ENCODE data around the gene ZC3HAV1. TPM values are rescaled to one million over a fixed set of nuclear protein-coding genes. Genes with fewer than 3 reads are reported as not detected.

The ZC3HAV1 gene
- total RNA-seq, 1 donor from 2014 or later: 11.0 TPM

DNA sequence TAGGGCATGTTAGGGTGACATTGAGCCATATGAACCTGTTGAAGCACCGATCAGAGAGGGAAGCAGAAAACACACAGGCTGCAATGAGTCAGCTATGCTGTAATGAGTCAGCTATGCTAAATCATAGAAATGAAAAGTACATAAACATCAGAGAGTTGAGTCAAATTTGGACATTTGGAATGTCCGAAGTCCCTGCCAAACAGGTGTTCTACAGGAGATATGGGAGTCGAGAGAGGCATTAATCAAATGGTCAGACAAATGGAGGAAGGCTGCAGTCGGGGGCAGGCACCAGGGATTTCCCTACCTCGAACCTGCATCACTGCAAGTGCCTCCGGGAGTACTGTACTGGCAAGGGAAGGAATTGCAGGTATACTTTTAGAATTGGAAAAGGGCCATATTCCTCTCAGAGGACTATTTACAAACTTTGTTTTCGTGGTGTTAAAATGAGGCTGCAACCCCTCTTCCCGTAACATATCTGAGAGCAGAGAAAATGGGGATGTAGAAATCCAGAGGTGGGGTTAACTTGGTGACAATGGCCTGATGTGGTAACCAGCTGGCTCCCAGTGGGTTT, 8.8 kb upstream of the ZC3HAV1 start:
- H2AFZ ChIP-seq (replicated peaks): peak overlapping the region; percentile 42
- no peaks in the 10 kb centered on the region for H3K9me3 ChIP-seq (ENCODE audit: low read depth)
- H3K4me2 ChIP-seq: no peak overlapping the region

DNA sequence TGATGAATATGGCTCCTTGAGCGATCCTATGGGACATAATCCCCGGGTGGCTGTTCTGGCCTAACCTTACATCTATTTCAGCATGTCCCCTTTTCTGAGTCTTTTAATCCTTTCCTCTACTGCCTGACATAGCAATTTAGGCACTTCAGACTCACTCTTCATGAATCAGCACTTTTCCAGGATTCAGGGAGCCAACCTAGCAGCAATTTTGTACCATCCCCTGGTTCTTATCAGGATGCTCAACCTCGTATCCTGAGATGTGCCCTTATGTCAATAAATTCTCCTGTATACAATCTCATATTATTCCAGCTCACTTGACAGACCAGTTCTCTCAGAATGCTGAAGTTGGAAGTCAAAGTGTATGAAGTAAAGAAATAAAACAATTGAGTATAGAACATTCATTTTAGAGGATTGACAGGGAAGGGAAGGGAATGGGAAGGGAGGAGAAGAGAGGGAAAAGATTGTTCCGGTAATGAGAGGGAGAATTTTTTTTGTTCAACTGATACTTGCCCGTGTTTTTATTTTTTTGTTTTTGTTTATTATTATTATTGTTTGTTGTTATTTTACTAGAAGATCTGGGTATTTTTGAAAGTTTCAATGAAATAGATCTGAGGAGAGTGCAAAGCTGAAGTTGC, 8.2 kb upstream of the ZC3HAV1 start:
- Histone ChIP-seq H3K9me3 (ENCODE audit: low read depth) (no peaks in the 10 kb centered on the region), H3K36me3 (no peaks in the 10 kb centered on the region), H3K4me1 (no peaks in the 10 kb centered on the region), H3F3A (ENCODE audit: low read depth) (no peaks in the 10 kb centered on the region), H3K27ac (no peak overlapping the region), H3K79me2 (ENCODE audit: low read depth) (no peaks in the 10 kb centered on the region), H3K27me3 (no peaks in the 10 kb centered on the region), H4K20me1 (ENCODE audit: low read depth) (no peaks in the 10 kb centered on the region), H3K9ac (no peak overlapping the region), H3K4me3 (no peak overlapping the region), H2AFZ (replicated peaks) (no peak overlapping the region), H3K4me2 (no peak overlapping the region)
- H3K4me3 Mint-ChIP-seq: no peak overlapping the region
- H3K9me3 Mint-ChIP-seq: no peaks in the 10 kb centered on the region
- TF ChIP-seq EZH2 (IDR thresholded peaks at IDR 0.05): no peak
- TF ChIP-seq, protein P1, sequence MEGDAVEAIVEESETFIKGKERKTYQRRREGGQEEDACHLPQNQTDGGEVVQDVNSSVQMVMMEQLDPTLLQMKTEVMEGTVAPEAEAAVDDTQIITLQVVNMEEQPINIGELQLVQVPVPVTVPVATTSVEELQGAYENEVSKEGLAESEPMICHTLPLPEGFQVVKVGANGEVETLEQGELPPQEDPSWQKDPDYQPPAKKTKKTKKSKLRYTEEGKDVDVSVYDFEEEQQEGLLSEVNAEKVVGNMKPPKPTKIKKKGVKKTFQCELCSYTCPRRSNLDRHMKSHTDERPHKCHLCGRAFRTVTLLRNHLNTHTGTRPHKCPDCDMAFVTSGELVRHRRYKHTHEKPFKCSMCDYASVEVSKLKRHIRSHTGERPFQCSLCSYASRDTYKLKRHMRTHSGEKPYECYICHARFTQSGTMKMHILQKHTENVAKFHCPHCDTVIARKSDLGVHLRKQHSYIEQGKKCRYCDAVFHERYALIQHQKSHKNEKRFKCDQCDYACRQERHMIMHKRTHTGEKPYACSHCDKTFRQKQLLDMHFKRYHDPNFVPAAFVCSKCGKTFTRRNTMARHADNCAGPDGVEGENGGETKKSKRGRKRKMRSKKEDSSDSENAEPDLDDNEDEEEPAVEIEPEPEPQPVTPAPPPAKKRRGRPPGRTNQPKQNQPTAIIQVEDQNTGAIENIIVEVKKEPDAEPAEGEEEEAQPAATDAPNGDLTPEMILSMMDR (IDR thresholded peaks at IDR 0.05): no peak
- TF ChIP-seq EZH2phosphoT487 (IDR thresholded peaks at IDR 0.05): no peak
- no peak for DNase-seq (ENCODE audit: low spot score)
- peaks cover 2% of the 10 kb centered on the region for H3K27me3 Mint-ChIP-seq (ENCODE audit: insufficient read depth, low read depth)
- H3K27ac Mint-ChIP-seq: no peak overlapping the region
- H3K36me3 Mint-ChIP-seq: no peaks in the 10 kb centered on the region
- no peaks in the 10 kb centered on the region for H3K4me1 Mint-ChIP-seq

More for the DNA sequence above, 8.8 kb upstream of the ZC3HAV1 start:
- Histone ChIP-seq H3K27ac (no peak overlapping the region), H3K4me3 (no peak overlapping the region), H3K79me2 (ENCODE audit: low read depth) (no peaks in the 10 kb centered on the region), H3F3A (ENCODE audit: low read depth) (no peaks in the 10 kb centered on the region), H4K20me1 (ENCODE audit: low read depth) (no peaks in the 10 kb centered on the region), H3K9ac (no peak overlapping the region), H3K4me1 (no peaks in the 10 kb centered on the region), H3K27me3 (no peaks in the 10 kb centered on the region), H3K36me3 (no peaks in the 10 kb centered on the region)
- TF ChIP-seq EZH2phosphoT487 (IDR thresholded peaks at IDR 0.05) (no peak), EZH2 (IDR thresholded peaks at IDR 0.05) (no peak)
- TF ChIP-seq, protein P1 (IDR thresholded peaks at IDR 0.05): no peak
- no peaks in the 10 kb centered on the region for H3K36me3 Mint-ChIP-seq
- H3K27me3 Mint-ChIP-seq (ENCODE audit: insufficient read depth, low read depth): peaks cover 2% of the 10 kb centered on the region
- H3K9me3 Mint-ChIP-seq: no peaks in the 10 kb centered on the region
- DNase-seq (ENCODE audit: low spot score): no peak
- no peaks in the 10 kb centered on the region for H3K4me1 Mint-ChIP-seq
- no peak overlapping the region for H3K27ac Mint-ChIP-seq
- H3K4me3 Mint-ChIP-seq: no peak overlapping the region

DNA sequence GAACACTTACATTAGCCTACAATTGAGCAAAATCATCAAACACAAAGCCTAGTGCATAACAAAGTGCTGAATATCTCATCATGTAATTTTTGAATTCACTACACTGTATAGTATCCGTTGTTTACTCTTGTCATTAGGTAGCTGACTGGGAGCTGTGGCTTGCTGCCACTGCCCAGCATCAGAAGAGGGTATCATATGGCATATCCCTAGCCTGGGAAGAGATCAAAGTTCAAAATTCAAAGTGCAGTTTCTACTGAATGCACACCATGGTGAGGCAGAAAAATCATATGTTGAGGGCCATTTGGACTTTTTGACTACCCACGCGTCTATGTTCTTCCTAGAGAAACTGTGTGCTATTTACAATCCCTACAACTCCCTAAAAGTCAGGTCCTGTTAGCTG, 7.5 kb upstream of the ZC3HAV1 start:
- peaks cover under 1% of the 10 kb centered on the region for H3K9me3 Mint-ChIP-seq
- TF ChIP-seq, protein P1 (IDR thresholded peaks at IDR 0.05): no peak
- no peak for TF ChIP-seq EZH2phosphoT487 (IDR thresholded peaks at IDR 0.05)
- TF ChIP-seq EZH2 (IDR thresholded peaks at IDR 0.05): no peak
- no peak for DNase-seq (ENCODE audit: low spot score)
- Histone ChIP-seq H3F3A (ENCODE audit: low read depth) (no peaks in the 10 kb centered on the region), H3K4me3 (no peak overlapping the region), H4K20me1 (ENCODE audit: low read depth) (no peaks in the 10 kb centered on the region), H3K79me2 (ENCODE audit: low read depth) (no peaks in the 10 kb centered on the region), H3K9me3 (ENCODE audit: low read depth) (no peaks in the 10 kb centered on the region), H3K9ac (no peak overlapping the region), H3K36me3 (no peaks in the 10 kb centered on the region), H3K27me3 (no peaks in the 10 kb centered on the region), H2AFZ (replicated peaks) (no peak overlapping the region), H3K27ac (no peak overlapping the region), H3K4me1 (no peaks in the 10 kb centered on the region), H3K4me2 (no peak overlapping the region)
- no peaks in the 10 kb centered on the region for H3K4me1 Mint-ChIP-seq
- H3K27me3 Mint-ChIP-seq (ENCODE audit: insufficient read depth, low read depth): peaks cover 2% of the 10 kb centered on the region
- H3K4me3 Mint-ChIP-seq: no peak overlapping the region
- H3K36me3 Mint-ChIP-seq: no peaks in the 10 kb centered on the region
- H3K27ac Mint-ChIP-seq: no peak overlapping the region
